CD1c-positive myeloid dendritic cell (primary cell): ENCODE results near the gene PCMTD2.

ENCODE experiments used
- DNase-seq: peaks from one replicate; pipeline ENCODE4 v3.0.0-alpha.2; 2016; ENCODE audit errors: extremely low spot score

PCMTD2 gene

GRCh38 chr20:64238851-64239387, 16.6 kb upstream of the PCMTD2 start:
- DNase-seq: no peak

GRCh38 chr20:64239449-64240242, 15.9 kb upstream of the PCMTD2 start:
- DNase-seq: no peak

- DNase-seq: no peak
Measured at GRCh38 chr20:64240243-64241015, 15.1 kb upstream of the PCMTD2 start.

- no peak for DNase-seq
Measured at GRCh38 chr20:64241061-64241460, 14.5 kb upstream of the PCMTD2 start.

GRCh38 chr20:64242003-64242796, 13.3 kb upstream of the PCMTD2 start:
- DNase-seq: no peak

GRCh38 chr20:64242797-64243475, 12.6 kb upstream of the PCMTD2 start:
- DNase-seq: no peak

- no peak for DNase-seq
Measured at GRCh38 chr20:64244281-64244805, 11.2 kb upstream of the PCMTD2 start.

GRCh38 chr20:64244870-64245603, 10.5 kb upstream of the PCMTD2 start:
- no peak for DNase-seq

GRCh38 chr20:64245746-64246595, 9.6 kb upstream of the PCMTD2 start:
- DNase-seq: no peak

- DNase-seq: no peak
Measured at GRCh38 chr20:64246616-64247306, 8.8 kb upstream of the PCMTD2 start.

- DNase-seq: no peak
Measured at GRCh38 chr20:64247307-64247618, 8.3 kb upstream of the PCMTD2 start.

- DNase-seq: peak; percentile 17
Measured at GRCh38 chr20:64247970-64248841, 7.3 kb upstream of the PCMTD2 start.

GRCh38 chr20:64250027-64250426, 5.5 kb upstream of the PCMTD2 start:
- no peak for DNase-seq

- no peak for DNase-seq
Measured at GRCh38 chr20:64253000-64253383, 2.6 kb upstream of the PCMTD2 start.

- no peak for DNase-seq
Measured at GRCh38 chr20:64253443-64253842, 2.1 kb upstream of the PCMTD2 start.

- no peak for DNase-seq
Measured at GRCh38 chr20:64254156-64254555, 1.4 kb upstream of the PCMTD2 start.

- no peak for DNase-seq
Measured at GRCh38 chr20:64254571-64255360, 782 bp upstream of the PCMTD2 start.
